AG09319 (cell line): ENCODE measurements around the gene DROSHA.
A peak's percentile ranks its signal among the peaks of the same experiment; 100 is the strongest.

Experiments used
- DNase-seq: peaks from one replicate; pipeline ENCODE4 v3.0.0-alpha.2; 2010; ENCODE audit warnings: low read depth; ENCODE audit errors: extremely low read depth
- CTCF ChIP-seq: IDR thresholded peaks from 2 replicates; pipeline ENCODE4 v1.5.1; 2011; ENCODE audit warnings: low read depth, mild to moderate bottlenecking, inconsistent platforms, low read length, moderate library complexity

Gene DROSHA

GRCh38 chr5:31416547-31416946 lies 115.3 kb downstream of the DROSHA start:
- TF ChIP-seq CTCF, result no peak
- no peak for DNase-seq

GRCh38 chr5:31415960-31416359 lies 115.9 kb downstream of the DROSHA start:
- no peak for TF ChIP-seq CTCF
- no peak for DNase-seq

- peak; percentile 13 for TF ChIP-seq CTCF
- no peak for DNase-seq
Observed at GRCh38 chr5:31415009-31415923, 116.6 kb downstream of the DROSHA start.

GRCh38 chr5:31413030-31413812 lies 118.7 kb downstream of the DROSHA start:
- DNase-seq, result no peak
- TF ChIP-seq CTCF, result no peak

GRCh38 chr5:31412324-31412723 lies 119.6 kb downstream of the DROSHA start:
- no peak for TF ChIP-seq CTCF
- peak; percentile 8 for DNase-seq

- TF ChIP-seq CTCF, result no peak
- no peak for DNase-seq
Observed at GRCh38 chr5:31410089-31410488, 121.8 kb downstream of the DROSHA start.

GRCh38 chr5:31408814-31409213 lies 123.1 kb downstream of the DROSHA start:
- no peak for DNase-seq
- TF ChIP-seq CTCF, result no peak
